GM19467 (cell line): ENCODE data around the gene BLTP3B.
"Not testable (repeated sequence)": the region's sequence is repeated elsewhere in the genome, so short reads cannot be mapped to it uniquely, and the experiment has no call there.

ENCODE experiments used
- ATAC-seq: cut with Tn5 transposase; IDR thresholded peaks from one replicate; pipeline ENCODE4 v1.9.1; 2021; ENCODE audit warnings: mild to moderate bottlenecking, moderate library complexity; ENCODE audit not compliant: unreplicated experiment

Gene BLTP3B, protein sequence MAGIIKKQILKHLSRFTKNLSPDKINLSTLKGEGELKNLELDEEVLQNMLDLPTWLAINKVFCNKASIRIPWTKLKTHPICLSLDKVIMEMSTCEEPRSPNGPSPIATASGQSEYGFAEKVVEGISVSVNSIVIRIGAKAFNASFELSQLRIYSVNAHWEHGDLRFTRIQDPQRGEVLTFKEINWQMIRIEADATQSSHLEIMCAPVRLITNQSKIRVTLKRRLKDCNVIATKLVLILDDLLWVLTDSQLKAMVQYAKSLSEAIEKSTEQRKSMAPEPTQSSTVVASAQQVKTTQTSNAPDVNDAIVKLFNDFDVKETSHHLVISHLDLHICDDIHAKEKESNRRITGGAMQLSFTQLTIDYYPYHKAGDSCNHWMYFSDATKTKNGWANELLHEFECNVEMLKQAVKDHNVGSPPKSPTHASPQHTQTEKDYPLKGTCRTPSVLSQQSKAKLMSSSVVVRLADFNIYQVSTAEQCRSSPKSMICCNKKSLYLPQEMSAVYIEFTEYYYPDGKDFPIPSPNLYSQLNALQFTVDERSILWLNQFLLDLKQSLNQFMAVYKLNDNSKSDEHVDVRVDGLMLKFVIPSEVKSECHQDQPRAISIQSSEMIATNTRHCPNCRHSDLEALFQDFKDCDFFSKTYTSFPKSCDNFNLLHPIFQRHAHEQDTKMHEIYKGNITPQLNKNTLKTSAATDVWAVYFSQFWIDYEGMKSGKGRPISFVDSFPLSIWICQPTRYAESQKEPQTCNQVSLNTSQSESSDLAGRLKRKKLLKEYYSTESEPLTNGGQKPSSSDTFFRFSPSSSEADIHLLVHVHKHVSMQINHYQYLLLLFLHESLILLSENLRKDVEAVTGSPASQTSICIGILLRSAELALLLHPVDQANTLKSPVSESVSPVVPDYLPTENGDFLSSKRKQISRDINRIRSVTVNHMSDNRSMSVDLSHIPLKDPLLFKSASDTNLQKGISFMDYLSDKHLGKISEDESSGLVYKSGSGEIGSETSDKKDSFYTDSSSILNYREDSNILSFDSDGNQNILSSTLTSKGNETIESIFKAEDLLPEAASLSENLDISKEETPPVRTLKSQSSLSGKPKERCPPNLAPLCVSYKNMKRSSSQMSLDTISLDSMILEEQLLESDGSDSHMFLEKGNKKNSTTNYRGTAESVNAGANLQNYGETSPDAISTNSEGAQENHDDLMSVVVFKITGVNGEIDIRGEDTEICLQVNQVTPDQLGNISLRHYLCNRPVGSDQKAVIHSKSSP (N-terminal part only)

DNA sequence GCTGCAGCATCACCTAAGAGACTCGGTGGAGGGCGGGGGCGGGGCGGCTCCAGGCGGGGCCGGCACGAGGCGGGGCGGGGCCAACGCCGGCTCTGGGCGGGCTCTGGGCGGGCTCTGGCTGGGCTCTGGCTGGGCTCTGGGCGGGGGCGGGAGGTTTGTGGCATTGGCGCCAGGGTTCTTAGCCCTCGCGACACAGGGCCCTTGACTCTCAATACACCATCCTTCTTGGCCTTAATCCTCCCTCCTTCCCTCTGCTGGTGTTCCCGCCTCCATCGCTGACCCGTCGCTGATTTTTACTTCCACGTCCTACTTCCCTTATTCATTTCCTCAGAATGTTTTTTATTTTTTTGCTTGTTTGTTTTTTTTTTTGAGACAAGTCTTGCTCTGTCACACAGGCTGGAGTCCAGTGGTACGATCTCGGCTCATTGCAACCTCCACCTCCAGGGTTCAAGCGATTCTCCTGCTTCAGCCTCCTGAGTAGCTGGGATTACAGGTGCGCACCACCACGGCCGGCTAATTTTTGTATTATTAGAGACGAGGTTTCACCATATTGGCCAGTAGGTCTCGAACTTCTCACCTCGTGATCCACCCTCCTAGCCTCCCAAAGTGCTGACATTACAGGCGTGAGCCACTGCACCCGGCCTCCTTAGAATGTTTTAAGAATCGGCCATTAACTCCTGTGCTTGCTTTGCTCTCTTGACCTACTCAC lies at the start of gene BLTP3B:
Gene BLTP3B (minus strand): TSS at position 24 of the 709 bp plus-strand sequence. CDS start 239 bp downstream, outside the sequence.
- peak; percentile 74 for ATAC-seq

DNA sequence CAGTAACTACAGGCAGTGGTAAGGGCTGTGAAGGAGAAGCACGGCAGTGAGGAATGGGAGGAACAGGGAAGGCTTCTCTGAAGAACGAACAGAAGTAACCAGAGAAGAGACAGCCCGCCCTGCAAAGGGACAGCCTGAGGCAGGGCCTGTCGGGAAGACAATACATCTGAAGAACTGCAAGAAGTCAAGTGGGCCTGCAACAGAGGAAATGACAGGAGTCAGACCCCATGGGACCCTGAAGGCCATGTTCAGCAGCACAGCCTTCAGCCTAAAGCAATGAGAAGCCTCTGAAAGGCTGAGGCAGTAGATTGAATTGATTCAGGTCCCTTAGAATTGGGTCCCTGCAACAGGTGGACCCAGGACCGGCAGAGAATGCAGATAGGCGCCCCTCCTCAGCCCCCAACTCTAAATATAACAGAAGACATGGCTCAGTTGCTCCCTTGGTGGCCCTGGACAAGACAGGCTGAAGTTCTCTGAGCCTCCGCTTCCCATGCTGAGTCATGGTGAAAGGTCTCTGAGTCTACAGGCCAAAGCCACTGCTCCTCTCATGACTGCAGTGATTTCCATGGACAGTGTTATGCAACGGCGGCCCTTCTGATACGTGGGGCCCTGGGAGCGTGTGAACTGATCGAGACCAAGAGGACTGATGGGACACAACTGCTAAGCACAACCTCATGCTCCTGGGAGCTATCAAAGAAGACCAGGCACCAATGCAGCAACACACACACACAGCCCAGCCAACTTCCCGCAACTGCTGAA lies 47.1 kb upstream of the BLTP3B start:
- no peak for ATAC-seq

DNA sequence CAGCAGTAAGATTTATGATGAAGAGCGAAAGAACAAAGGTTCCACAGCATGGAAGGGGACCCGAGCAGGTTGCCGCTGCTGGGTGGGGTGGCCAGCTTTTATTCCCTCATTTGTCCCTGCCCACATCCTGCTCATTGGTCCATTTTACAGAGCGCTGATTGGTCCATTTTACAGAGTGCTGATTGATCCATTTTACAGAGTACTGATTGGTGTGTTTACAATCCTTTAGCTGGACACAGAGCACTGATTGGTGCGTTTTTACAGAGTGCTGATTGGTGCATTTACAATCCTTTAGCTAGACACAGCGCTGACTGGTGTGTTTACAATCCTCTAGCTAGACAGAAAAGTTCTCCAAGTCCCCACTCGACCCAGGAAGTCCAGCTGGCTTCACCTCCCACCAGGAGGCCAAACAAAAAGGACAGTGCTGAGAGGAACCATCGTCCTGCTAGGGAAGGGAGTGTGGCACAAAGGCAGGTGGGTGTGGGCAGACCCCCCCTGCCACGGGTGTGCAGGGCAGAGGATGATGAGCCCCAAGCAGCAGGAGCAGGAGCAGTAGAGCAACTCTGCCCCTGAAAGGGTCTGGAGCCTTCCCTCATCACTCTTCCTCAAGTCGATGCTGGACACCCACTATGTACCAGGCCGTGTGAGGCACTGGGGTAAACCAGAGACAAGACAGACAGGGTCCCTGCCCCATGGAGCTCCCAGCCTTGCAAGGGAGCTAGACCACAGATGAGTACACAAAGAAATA lies 46.4 kb upstream of the BLTP3B start:
- not testable (repeated sequence) for ATAC-seq

DNA sequence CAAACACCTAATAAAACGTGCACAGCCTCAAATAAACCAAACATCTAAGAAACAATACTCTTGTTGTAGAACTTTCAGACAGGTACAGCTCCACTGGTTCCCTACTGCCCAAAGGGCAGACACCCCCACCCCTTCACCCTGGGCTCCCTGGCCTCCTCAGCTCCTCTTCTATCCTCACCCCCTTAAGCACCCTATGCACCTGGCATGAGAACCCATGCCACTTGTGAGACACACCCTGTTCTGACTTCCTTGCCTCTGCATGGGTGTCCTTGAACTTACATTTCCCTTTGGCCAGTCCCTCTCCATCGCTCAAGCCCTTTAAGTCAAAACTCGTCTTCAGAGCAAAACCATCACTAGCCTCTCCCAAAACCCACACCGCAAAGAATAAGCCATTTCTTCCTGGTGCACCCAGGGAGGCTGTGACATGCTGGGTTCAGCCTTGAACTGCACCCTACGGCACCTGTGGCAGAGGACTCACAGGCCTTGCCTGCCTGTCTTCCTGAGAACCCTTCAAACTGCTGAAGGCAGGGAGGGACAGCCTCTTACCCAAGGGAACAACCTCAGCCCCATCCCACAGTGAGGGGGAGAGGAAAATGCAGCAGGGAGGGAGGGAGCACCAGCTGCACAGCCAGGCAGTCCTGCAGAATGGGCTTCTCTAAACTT lies 45.3 kb upstream of the BLTP3B start:
- no peak for ATAC-seq

DNA sequence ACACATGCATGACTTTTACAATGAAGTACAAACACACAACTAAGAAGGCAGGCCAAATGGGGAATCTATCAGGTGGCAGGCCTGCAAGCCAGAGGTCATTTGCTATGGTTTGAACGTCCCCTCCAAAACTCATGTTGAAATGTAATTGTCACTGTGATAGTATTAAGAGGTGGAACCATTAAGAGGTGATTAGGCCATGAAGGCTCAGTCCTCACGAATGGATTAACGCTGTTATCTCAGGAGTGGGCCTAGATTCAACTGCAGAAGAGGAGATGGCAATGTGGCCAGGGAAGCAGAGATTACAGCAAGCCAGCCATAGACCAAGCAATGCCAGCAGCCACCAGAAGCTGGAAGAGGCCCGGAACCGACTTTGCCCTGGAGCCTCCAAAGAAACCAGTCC lies 44.4 kb upstream of the BLTP3B start:
- ATAC-seq: no peak

DNA sequence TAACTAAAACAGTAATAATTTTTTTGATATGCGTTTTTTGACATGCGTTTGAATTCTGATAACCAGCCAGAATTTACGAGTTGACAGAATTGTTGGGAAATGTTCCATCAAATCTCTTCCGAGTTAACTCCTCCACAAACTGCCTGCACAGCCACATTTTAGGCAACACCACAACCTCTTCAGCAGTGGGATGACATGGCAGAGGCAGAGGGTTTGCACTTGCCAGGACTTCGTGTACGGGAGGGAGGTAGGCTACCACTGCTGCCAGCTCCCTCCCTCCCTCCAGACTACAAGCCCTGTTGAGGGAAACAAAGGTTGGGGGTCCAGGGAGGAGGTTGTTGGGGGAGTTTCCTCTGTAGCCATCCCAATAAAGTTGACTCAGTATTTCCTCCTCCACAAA lies 43.4 kb upstream of the BLTP3B start:
- no peak for ATAC-seq

DNA sequence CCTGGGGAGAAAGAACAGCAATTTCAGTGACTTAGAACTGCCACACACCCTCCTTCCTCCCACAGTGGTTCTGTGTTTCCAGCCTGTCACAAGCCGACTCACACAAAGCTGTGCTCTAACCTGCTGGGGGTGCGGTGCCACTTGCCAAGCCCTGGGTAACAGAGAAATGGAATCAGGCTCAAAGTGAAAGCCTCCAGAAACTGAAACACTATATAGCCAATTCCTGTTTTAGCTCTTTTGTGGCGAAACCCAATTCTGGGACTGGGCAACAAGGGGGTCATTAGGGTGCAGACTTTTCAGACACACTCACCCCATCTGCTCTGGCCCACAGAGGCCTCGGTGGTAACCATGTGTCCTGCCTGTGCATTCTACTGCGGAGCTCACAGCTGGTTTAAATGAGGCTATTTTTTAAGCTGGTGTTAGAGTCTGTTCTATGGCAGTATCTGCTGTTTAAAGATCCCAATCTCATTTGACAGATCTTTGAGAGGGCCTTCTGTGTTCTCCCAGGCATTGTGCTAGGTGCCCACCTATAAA lies 42.8 kb upstream of the BLTP3B start:
- ATAC-seq: peak; percentile 84

DNA sequence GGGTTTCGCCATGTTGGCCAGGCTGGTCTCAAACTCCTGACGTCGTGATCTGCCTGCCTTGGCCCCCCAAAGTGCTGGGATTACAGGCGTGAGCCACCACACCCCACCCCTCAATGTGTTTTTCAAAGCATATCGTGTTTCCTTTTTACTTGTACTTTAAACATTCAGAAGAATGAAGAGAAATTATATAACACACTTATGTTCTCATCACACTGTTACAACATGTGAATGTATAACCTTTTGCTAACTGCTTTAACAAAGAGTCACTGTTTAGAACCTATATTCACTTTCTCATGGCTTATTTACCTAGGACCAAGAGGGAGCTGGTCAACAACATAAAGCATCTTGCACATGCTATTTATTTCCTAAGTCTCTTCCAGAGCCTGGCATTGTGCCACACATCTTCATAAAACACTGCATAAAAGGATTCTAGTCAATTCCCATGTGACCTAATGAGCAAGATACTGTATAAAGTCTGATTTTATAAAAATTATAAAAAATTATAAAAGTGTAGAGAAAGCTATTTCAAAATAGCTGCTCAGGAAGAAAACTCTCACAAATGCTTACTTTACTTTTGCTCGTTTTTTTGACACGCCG lies 42.0 kb upstream of the BLTP3B start:
- no peak for ATAC-seq

DNA sequence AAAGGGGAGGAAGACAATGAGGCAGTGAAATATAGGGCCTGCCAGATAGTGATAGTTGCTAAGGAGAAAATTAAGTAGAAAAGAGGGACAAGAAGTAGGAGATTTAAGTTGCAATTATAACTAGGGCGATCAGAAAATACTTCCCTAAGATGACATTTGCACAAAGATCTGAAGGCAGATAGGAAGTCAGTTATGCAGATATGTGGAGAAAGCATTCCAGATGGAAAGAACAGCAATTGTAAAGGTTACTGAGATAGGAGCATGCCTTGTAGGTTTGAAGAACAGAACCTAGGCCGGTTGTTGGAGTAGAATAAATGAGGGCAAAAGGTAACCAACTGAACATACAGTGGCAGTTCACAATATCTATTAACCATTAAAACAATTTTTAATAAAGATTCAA lies 36.6 kb upstream of the BLTP3B start:
- ATAC-seq: no peak

DNA sequence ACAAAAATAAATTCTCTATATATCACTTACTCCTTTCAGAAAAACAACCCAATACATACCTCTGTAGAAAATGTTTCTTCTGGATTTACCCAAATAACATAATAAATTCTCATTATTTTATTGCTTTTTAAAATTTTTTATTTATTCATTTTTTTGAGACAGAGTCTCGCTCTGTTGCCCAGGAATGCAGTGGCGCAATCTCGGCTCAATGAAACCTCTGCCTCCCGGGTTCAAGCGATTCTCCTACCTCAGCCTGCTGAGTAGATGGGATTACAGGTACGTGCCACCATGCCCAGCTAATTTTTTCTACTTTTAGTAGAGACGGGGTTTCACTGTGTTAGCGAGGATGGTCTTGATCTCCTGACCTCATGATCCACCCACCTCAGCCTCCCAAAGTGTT lies 33.8 kb upstream of the BLTP3B start:
- ATAC-seq: not testable (repeated sequence)

DNA sequence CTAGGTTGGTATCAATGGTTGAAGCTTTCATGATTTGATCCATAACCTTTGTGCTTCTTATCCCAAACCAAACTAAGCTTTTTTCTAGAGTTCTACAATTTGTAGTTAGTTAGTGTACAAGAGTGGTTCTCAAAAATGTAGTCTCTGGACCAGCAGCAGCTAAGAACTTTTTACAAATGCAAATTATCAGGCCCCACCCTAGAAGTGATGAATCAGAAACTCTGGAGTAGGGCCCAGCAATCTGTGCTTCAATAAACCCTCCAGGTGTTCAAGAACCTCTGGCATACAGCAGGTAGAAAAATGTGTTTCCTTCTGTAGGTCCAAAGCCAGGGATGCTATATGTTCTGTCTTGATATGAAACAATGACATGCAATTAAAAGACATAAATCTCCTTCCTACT lies 31.8 kb upstream of the BLTP3B start:
- ATAC-seq: no peak

DNA sequence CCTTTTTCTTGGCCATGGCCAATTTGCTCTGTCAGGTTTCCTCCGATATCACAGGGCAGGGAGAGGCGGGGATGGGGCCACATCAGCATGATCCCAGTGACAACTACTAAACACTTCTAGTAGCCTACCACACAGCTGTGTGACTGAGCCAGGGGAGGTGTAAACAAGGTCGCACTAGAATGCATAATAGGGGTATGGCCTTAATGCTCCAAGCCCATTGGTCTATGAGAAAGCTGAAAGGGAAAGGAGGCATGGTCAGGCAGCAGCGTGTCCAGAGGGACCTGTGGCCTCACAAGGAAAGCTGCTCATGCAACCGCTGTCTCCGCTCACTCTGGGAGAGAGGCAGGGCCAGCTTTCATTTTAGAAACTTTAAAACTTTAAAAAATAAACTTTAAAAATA lies 30.4 kb upstream of the BLTP3B start:
- ATAC-seq: no peak

DNA sequence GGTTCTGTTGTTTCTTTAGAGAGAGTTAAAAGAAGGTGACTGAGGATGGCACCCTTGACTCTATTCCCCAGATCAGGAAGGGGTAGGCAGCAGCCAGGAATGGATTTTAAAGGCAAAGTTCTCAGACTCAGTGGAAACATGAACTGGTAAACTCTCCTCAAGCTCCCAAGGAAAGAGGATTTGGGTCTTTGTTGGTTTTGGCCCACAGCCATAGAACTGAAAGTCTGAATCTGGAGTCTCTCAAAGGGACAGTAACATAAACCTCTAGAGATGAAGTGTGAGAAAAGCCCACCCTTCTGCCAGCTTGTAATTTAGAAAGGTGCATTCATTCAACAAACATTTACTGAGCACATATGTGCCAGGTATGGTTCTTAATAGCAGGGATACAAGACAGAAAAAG lies 28.6 kb upstream of the BLTP3B start:
- ATAC-seq: no peak

DNA sequence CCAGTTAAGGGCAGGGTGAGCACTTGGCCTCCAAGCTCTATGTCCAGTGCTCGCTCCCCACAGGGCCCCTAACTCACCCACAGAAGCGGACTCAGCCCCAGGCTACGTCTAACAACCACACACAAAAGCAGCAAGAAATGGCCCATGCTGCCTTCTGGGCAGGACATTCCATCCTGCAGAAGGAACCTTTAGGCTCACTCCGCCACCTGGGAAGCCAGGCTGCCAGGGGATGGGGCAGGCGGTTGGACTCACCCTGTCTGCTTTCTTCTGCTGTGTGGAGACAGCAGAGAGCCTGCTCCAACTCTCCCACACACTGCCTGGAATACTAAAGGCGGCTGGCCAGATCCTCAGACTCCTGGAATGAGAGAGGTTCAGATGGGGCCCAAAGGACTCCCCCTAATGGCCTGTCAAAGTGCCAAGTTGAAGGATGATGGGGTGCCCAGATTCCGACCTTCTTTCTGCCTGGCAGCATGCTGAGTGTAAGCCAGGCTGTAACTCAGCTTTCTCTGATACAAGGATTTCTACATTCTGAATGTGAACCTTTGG lies 27.7 kb upstream of the BLTP3B start:
- no peak for ATAC-seq

DNA sequence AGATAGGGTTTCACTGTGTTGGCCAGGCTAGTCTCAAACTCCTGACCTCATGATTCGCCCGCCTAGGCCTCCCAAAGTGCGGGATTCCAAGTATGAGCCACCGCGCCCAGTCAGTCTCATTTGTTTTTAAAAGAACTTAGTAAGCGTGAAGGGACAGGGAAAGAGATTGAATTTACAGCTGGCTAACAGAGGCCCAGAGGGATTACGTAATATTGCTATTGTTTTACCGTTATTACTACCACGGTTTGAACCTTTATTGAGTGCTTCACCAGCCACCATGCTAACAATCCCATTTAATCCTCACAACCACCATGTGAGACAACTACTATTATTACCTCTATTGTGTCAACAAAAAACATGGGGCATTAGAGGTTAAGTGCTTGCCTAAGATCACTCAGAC lies 26.7 kb upstream of the BLTP3B start:
- no peak for ATAC-seq

DNA sequence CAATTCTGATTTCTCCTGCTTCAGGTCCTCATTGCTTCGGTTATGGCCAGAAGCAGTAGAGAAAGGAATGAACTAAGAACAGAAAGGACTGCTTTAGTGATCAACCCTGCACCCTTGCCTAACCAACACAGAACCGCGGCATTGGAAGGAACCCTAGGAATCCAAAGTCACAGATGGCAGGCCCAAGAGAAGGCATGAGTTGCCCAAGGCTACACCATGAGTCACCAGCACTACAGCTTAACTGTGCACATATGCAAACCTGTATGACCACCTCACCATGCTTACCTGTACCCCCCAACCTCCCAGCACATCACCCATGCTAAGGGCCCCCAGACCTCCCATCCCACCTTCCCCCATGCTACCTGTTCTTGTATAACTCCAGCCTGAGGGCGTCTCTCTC lies 25.9 kb upstream of the BLTP3B start:
- no peak for ATAC-seq

DNA sequence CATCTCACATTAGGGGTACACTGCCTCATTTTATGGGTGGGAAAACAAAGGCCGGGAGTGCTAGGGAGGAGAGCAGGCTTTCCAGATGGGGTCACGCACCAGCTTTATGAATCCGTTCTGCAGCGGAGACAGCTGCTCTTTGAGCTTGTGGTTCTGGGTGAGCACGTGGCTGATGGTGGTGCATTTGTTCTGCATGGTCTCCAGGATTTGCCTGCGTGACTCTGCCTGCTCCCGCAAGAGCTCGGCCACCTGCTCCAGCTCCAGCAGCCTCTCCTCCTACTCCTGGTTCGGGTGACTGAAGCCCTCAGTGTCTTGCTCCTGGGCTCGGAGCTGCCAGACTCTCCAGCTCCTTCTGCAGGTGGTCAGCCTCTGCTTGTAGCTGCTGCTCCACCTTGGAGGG lies 23.6 kb upstream of the BLTP3B start:
- no peak for ATAC-seq

DNA sequence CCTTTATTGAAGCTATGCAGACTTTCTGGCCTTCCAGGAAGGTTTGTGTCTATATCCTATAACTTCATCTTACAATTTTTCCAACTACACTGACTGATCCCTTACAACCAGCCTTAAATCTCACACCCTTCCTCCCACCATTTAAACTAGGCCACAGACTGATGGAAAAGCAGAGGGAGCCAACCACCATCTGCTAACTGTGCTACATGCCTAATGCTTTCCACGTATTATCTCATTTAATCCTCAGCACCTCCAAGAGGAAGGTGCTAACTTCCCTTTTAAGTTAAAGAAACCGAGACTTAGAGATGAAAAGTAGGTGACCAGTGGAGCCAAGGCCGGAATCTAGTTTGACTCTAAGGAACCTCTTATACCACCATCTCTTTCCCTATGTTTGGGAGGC lies 22.7 kb upstream of the BLTP3B start:
- no peak for ATAC-seq
